ENCODE measurements around the gene N4BP2. TPM values are rescaled to one million over a fixed set of nuclear protein-coding genes. Genes with fewer than 3 reads are reported as not detected.
"Not testable (repeated sequence)": the region's sequence is repeated elsewhere in the genome, so short reads cannot be mapped to it uniquely, and the experiment has no call there.

The N4BP2 gene
- total and polyA plus RNA-seq, 2 of the 8 experiments (the other 6 are each of a cell fraction or from before 2014, with no cell fraction given), result 4.4 to 44.7 TPM

- H4K5ac ChIP-seq (ENCODE audit: insufficient read length, low read depth, low read length); H3K9ac ChIP-seq (replicated peaks in 1 of 4; ENCODE audit: extremely low read depth in 1 of 4, low read depth in 3 of 4, low read length in 3 of 4); H3K56ac ChIP-seq (replicated peaks; ENCODE audit: insufficient read length, low read depth, low read length); H2AFZ ChIP-seq (ENCODE audit: low read length); POLR2A ChIA-PET (ENCODE audit: partially characterized antibody); H4K8ac ChIP-seq (ENCODE audit: extremely low read depth, insufficient read depth, low read length); H3K79me1 ChIP-seq (ENCODE audit: low read depth, low read length); H3K27me3 ChIP-seq (replicated peaks in 1 of 4; ENCODE audit: control insufficient read depth in 3 of 4, extremely low read depth in 1 of 4, insufficient read depth in 3 of 4, low read length in 3 of 4); FAIRE-seq; H2BK15ac ChIP-seq (ENCODE audit: low read length); H3K27ac ChIP-seq (ENCODE audit: low read depth, low read length); H2BK120ac ChIP-seq (replicated peaks; ENCODE audit: low read depth, low read length); DNase-seq (ENCODE audit: low read depth in 1 of 2, low spot score in 2 of 2); H3K4me1 ChIP-seq (replicated peaks in 1 of 4; ENCODE audit: control insufficient read depth in 3 of 4, insufficient read depth in 4 of 4, low read length in 3 of 4); H3K4me2 ChIP-seq (ENCODE audit: insufficient read depth in 1 of 2, low read depth in 2 of 2, low read length in 2 of 2); H4K20me1 ChIP-seq (replicated peaks in 1 of 2; ENCODE audit: control insufficient read depth in 1 of 2, insufficient read depth in 2 of 2, low read length in 2 of 2); H2AK5ac ChIP-seq (ENCODE audit: low read depth, low read length); H3K4me3 ChIP-seq (ENCODE audit: extremely low read depth in 1 of 4, insufficient read depth in 2 of 4, low read depth in 3 of 4, low read length in 4 of 4); H3K79me2 ChIP-seq (ENCODE audit: control insufficient read depth in 1 of 2, insufficient read depth in 2 of 2, low read length in 2 of 2); H2BK12ac ChIP-seq (ENCODE audit: low read depth, low read length); H2BK20ac ChIP-seq (ENCODE audit: low read length); H3K14ac ChIP-seq (ENCODE audit: insufficient read length); H3K23me2 ChIP-seq (ENCODE audit: low read depth, low read length); H2BK5ac ChIP-seq (ENCODE audit: low read depth, low read length); H3K18ac ChIP-seq (ENCODE audit: extremely low read depth, low read length); H3K23ac ChIP-seq (ENCODE audit: insufficient read length); H3K4ac ChIP-seq (replicated peaks; ENCODE audit: insufficient read length, low read depth, low read length); H4K91ac ChIP-seq (replicated peaks; ENCODE audit: insufficient read length, low read length): not testable (repeated sequence)
- CTCF ChIA-PET (ENCODE audit: partially characterized antibody), result interaction anchor here (1.6 kb wide), 1 partner anchor 62 kb away, joined by 4 read pairs; no protein-coding TSS in a partner anchor
- peaks cover 13 to 15% of the 10 kb centered on the region in 2 experiments for H3K9me3 ChIP-seq (ENCODE audit: insufficient read depth in 2 of 2, low read depth in 1 of 2, low read length in 1 of 2)
- 98% methylated on average over 7 of the region's 31 CpGs; no CpG with 5 or more reads in 1 of the 2 experiments for WGBS, 2 experiments (ENCODE audit: extremely low coverage in 1 of 2, insufficient coverage in 1 of 2, insufficient read length in 1 of 2, insufficient replicate concordance in 2 of 2, low coverage in 1 of 2, low lambda C conversion rate in 2 of 2, missing lambda C conversion rate in 1 of 2)
- peaks cover 5 to 53% (median 21%) of the 10 kb centered on the region in 4 experiments; a peak in 7 of 8 replicates for H3K36me3 ChIP-seq (ENCODE audit: control insufficient read depth in 2 of 4, insufficient read depth in 4 of 4, low read length in 3 of 4)
Measured at GRCh38 chr4:40147490-40147889, 90.8 kb downstream of the N4BP2 start.
